C1 segment of cervical spinal cord (tissue), 14 donors: ENCODE results near the gene KRT37.
"Not testable (repeated sequence)": the region's sequence is repeated elsewhere in the genome, so short reads cannot be mapped to it uniquely, and the experiment has no call there.

Experiments
- DNase-seq, 14 donors: peaks; one replicate each; lab custom pipeline; 2025; lab: John Stamatoyannopoulos, UW

KRT37 gene

GRCh38 chr17:41434415-41434814, 10.0 kb upstream of the KRT37 start:
- DNase-seq: no peak

GRCh38 chr17:41434005-41434404, 9.6 kb upstream of the KRT37 start:
- no peak for DNase-seq

- DNase-seq: no peak
Observed at GRCh38 chr17:41433586-41433985, 9.2 kb upstream of the KRT37 start.

- not testable (repeated sequence) for DNase-seq
Observed at GRCh38 chr17:41430376-41430775, 6.0 kb upstream of the KRT37 start.

GRCh38 chr17:41429667-41430066, 5.3 kb upstream of the KRT37 start:
- DNase-seq: no peak

- no peak for DNase-seq
Observed at GRCh38 chr17:41428591-41429291, 4.4 kb upstream of the KRT37 start.

GRCh38 chr17:41422586-41422985, 1.8 kb downstream of the KRT37 start:
- DNase-seq: not testable (repeated sequence)

GRCh38 chr17:41421617-41422016, 2.8 kb downstream of the KRT37 start:
- DNase-seq: no peak

GRCh38 chr17:41421116-41421515, 3.3 kb downstream of the KRT37 start:
- no peak for DNase-seq

GRCh38 chr17:41420134-41420533, 4.3 kb downstream of the KRT37 start:
- DNase-seq: no peak

- no peak for DNase-seq
Observed at GRCh38 chr17:41419716-41420115, 4.7 kb downstream of the KRT37 start.

GRCh38 chr17:41418116-41418860, 6.1 kb downstream of the KRT37 start:
- DNase-seq: no peak

- no peak for DNase-seq
Observed at GRCh38 chr17:41417576-41418015, 6.8 kb downstream of the KRT37 start.

GRCh38 chr17:41417127-41417526, 7.3 kb downstream of the KRT37 start:
- DNase-seq: no peak

- DNase-seq: no peak
Observed at GRCh38 chr17:41416479-41416878, 7.9 kb downstream of the KRT37 start.

GRCh38 chr17:41415833-41416335, 8.5 kb downstream of the KRT37 start:
- DNase-seq: no peak

- no peak for DNase-seq
Observed at GRCh38 chr17:41415411-41415810, 9.0 kb downstream of the KRT37 start.

GRCh38 chr17:41413982-41414381, 10.4 kb downstream of the KRT37 start:
- no peak for DNase-seq

GRCh38 chr17:41413353-41413957, 10.9 kb downstream of the KRT37 start:
- no peak for DNase-seq

GRCh38 chr17:41411072-41411840, 13.1 kb downstream of the KRT37 start:
- no peak for DNase-seq

GRCh38 chr17:41407226-41407625, 17.2 kb downstream of the KRT37 start:
- DNase-seq: no peak

- no peak for DNase-seq
Observed at GRCh38 chr17:41406205-41406604, 18.2 kb downstream of the KRT37 start.
